GM18868 (cell line): Measurements from ENCODE around the gene SYNE3.

ENCODE experiments used
- ATAC-seq: cut with Tn5 transposase; IDR thresholded peaks from one replicate; pipeline ENCODE4 v1.9.1; 2021; ENCODE audit warnings: mild to moderate bottlenecking, moderate library complexity; ENCODE audit not compliant: unreplicated experiment

The SYNE3 gene, protein sequence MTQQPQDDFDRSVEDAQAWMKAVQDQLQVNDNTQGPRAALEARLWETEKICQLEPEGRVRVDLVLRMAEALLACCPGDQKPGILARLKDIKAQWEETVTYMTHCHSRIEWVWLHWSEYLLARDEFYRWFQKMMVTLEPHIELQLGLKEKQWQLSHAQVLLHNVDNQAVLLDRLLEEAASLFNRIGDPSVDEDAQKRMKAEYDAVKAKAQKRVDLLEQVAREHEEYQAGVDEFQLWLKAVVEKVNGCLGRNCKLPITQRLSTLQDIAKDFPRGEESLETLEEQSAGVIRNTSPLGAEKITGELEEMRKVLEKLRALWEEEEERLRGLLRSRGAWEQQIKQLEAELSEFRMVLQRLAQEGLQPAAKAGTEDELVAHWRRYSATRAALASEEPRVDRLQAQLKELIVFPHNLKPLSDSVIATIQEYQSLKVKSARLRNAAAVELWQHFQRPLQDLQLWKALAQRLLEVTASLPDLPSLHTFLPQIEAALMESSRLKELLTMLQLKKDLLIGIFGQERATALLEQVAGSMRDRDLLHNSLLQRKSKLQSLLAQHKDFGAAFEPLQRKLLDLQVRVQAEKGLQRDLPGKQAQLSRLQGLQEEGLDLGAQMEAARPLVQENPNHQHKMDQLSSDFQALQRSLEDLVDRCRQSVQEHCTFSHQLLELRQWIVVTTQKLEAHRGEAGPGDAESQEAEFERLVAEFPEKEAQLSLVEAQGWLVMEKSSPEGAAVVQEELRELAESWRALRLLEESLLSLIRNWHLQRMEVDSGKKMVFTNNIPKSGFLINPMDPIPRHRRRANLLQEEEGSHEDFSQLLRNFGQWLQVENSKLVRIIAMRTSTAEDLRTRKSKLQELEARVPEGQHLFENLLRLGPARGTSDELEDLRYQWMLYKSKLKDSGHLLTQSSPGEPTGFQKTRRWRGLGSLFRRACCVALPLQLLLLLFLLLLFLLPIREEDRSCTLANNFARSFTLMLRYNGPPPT

DNA sequence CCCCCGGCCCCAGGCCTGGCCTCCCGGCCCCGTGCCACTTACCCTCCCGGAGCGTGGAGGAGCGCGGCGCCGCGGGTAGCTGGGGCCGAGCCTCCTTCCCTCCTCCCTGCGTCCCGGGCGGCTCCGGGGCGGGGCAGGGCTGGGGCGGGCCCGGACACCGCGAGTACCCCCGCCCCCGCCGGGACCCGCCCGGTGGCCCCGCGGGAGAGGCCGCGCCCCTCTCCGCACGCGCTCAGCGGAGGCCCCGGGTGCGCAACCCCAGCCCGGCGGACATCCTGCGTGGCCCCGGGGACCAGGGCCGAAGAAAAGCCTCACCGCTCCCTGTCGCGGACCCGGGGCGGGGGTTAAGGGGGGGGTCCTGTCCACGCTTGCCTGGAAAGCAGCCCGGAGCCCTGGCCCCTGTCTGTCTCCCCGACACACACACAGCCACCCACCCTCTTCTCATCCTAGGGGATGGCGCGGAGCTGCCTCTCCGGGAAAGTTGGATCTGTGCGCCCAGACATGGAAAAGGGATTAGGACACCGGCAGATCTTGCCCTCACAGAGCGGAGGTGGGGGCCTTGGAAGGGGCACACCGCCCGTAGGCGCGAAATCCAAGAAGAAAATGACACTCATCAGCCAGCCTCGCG lies at the start of gene SYNE3:
SYNE3 (minus strand) TSS at position 97 of the 628 bp plus-strand sequence. CDS start 40,829 bp downstream, outside the sequence.
- ATAC-seq, result peak; percentile 43

DNA sequence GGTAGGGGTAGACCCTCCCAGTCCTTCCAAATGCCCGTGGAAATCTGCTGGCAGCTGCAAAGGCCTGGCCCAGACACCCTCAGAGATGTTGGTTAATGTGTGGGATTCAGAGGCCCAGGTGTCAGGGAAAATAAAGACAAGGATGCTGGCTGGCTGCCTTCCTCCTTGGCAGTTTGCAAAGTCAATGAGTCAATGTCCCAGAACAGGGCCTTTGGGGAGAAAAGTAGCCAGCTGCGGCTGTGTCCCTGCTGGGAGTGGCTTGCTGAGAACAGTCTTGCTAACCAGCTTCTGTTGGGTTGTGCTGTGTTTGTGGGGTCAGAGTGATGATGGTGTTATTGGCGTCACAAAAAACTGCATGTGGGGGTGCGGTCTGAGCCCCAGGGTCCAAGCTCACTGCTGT lies 47.6 kb upstream of the SYNE3 start:
- ATAC-seq, result no peak

DNA sequence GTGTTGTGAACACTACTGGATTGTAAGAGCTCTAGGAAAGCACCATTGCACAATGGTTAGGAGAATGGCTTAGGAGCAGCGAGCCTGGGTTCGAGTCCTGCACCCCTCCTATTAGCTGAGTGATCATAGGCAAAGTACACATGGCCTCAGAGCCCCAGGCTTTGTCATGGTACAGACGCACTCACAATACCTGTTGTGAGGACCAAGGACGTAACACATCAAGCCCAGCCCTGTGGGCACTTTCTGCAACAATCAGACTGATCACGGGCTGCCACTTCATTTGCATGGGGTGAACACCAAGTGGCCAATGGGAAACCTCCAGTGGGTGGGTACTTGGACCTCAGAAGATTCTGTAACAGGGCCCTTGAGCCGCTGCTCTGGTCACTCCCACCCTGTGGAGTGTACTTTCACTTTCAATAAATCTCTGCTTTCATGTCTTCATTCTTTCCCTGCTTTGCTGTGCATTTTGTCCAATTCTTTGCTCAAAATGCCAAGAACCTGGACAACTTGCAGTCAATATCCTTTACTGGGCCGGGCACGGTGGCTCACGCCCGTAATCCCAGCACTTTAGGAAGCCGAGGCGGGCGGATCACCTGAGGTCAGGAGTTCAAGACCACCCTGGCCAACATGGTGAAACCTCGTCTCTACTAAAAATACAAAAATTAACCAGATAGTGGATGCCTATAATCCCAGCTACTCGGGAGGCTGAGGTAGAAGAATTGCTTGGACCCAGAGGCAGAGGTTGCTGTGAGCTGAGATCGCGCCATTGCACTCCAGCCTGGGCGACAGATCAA lies 46.6 kb upstream of the SYNE3 start:
- ATAC-seq, result no peak

DNA sequence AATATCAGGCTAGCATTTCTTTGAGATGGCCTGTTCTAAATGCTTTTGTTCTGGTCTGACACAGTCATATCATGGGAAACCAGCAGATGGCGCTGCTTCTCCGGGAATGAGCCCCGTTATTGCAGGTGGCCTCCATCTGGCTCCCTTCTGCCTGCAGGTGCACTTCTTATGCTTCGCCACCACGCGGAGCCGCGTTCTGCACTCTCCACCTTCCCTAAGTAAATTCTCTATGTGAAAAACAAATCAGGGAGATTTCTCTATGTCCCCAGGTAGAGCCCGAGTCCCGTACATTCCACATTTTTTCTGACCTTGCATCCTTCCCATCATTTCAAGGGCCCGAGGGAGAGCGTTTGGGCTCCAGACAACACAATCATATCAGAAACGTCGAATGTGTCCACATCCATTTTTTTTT lies 44.6 kb upstream of the SYNE3 start:
- peak; percentile 94 for ATAC-seq

DNA sequence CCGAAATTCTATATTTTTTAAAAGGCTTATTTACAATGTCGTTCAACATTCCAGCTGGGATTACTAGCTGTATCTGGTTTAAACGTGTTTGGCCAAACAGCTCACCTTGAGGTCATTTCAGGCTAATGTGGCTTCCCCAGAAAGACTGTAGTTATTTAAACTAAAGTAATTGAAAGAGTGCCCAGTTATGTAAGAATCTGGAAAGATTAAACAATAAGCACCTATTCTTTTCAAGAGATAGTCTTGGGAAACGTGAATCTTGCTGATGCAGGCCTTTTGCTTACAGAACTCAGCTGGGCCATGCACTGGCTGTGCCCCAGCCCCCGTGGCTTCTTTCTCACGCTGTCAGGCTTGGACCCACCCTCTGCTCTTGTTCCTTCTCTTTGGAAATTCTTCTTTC lies 42.8 kb upstream of the SYNE3 start:
- no peak for ATAC-seq

DNA sequence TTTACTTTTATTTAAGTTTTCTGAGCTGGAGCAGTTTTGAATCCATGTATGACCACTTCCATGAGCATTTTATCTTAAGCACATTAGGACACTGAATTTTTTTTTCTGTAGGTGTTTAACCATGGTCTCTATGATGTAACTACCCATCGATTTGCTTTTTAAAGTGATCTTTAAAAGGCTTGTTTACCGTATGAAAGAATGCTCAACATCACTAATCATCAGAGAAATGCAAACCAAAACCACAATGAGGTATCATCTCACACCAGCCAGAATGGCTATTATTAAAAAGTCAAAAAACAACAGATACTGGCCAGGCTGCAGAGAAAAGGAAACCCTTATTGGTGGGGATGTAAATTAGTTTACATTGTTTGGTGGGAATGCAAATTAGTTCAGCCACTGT lies 41.4 kb upstream of the SYNE3 start:
- ATAC-seq, result no peak

DNA sequence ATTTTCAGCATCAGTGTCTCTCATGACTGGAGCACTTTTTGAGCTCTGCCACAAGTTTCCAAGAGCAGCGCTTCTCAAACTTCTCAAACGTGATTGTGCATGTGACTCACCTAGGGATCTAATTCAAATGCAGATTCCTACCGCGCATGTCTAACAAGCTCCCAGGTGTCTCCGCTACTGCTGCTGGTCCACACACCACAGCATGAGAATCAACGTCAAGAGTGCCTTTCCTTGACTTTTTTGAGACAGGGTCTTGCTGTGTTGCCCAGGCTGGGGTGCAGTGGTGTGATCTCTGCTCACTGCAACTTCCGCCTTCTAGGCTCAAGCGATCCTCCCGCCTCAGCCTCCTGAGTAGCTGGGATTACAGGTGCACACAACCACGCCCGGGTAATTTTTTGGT lies 40.8 kb upstream of the SYNE3 start:
- ATAC-seq, result no peak

DNA sequence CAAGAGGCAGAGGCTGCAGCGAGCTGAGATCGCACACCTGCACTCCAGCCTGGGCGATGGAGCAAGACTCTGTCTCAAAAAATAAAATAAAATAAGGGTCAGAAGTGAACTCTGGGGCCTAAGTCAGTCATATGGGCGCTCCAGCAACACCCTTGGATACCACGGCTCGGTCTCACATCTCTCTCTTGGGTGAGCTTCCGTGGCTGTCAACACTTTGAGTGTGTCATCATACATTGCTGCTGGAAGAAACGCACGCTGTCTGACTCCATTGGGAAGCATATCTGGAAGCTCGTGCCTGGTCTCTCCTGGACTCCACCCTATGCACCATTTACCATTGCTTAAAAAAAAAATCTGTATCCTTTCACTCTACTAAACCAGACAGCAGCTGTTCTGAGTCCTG lies 38.6 kb upstream of the SYNE3 start:
- no peak for ATAC-seq

DNA sequence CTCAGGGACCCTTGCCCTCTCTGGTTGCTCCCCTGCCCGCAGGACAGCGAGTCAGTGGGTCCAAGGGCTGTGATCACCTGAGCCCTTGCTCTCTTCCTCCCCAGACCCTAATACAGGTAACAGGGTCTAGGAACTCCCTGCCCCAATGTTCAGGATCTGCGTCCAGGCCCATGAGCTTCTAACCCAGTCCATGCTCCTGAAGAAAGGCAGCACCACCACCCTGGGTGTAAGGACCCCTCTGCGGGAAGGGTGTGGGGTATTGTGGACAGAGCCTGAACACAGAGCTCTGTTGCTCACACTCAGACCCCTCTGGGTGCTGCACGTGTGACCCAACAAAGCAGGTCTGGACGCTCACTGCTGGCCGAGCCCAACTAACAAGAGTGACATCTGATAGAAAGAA lies 36.7 kb upstream of the SYNE3 start:
- ATAC-seq, result no peak

DNA sequence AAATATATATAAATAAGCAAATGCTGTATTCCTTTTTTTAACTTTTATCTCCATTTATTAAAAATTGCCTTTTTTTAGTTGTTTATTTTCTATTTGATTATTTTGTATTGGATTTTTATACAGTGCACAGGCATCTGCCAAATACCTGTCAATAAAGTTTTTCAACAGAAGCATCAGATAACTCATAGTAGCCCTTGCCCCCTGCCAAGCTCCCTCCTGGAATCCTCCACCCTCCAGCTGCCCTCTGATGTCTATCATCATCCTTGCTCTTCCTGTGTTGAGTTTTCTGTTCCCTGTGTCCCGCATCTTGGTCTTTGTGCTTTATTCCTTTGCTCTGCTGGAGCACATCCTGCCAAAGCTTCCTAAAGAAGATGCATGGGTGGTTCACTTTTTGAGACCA lies 35.0 kb upstream of the SYNE3 start:
- ATAC-seq, result no peak

DNA sequence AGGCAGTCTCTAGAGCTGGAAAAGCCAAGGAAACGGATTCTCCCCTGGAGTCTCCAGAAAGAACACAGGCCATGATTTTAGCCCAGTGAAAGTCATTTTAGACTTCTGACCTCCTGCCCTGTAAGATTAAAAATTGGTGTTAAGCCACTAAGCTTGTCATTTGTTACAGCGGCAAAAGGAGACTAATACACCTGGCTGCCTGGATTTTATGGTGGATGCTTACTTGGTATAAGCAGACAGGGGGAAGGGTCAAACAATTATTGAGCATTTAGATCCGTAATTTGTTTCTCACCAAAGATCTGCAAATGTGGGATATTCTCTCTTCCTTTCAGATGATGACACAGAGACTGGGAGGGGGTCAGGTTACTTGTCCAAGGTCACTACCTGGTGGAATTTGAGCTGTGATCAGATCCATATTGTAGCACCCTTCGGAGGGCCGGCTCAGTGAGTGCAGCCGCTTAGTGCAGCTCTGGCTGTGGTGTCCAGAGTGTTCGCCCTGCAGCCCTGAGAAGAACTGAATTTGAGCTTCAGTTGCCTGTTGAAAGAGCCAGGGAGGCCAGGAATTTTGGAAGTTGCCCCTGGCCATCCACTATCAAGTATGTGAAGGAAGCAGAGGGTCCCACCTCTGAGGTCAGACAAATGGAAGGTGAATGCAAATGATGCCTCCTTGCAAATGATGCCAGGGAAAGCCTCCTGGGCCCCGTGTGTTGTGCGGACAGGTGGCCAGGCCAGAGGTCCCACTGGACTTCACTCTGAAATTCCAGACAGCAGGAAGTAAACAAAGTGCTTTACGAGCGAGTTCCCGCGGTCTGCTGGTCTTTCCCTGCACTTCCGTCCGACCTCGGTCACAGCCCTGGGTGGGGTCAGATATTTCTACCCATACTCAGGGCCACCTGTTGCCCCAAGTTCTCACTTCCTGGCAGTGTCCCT lies 33.5 kb upstream of the SYNE3 start:
- ATAC-seq, result no peak

DNA sequence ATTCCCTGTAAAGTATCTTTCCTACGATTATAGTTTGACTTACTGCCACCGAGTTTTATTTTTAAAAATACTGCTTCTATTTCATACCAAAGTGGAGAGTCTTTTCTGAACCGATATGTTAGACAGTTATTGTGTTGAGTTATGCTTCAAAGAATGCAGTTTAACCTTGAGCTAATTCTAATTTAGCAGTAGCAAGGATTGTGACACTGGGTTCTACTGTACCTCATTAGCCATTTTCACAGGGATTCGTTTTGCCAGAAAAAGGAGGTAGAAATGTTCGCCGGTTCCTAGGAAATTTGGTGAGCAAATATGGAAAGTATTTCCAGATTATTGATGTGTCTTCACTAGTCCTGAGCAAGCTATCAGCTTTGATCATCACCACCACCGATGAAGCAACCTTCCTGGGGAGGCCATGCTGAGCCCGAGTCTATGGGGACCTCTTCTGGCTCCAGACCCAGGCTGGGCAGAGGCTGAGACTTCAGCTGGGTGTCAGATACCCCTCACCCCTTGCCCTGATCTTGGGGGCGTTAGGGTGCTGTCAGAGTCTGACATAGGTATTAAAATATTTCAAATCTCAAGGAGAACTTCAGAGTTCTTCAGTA lies 32.0 kb upstream of the SYNE3 start:
- no peak for ATAC-seq

DNA sequence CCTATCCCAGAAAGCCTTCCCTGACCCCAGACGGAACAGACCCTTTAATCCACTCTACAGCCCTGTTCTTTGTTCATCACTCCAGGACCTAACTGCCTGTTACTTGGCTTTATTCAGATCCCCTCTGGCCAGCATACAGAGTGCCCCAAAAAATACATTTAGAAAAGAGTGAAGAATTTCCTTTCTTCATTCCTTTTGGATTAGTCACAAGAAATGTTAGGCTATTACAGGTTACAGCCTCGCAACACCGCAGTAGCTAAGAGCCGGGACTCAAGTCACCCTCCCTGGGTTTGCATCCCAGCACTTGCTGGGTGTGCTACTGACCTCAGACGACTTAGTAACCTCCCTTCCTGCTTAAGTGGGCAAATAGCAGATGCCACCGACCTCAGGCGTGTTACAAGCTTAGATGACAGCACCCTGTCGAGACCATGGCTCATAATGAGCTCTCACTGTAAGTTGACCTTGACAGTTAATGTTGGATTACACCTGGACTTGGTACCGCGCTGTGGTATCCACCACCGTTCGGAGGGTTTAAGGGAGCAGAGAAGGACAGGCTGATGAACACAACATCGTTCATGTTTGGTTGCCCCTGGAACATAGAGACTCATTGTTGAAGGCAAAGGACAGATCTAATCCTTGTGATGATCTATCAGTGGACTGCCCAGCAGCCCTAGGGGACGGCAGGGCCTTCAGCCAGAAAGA lies 31.3 kb upstream of the SYNE3 start:
- no peak for ATAC-seq

DNA sequence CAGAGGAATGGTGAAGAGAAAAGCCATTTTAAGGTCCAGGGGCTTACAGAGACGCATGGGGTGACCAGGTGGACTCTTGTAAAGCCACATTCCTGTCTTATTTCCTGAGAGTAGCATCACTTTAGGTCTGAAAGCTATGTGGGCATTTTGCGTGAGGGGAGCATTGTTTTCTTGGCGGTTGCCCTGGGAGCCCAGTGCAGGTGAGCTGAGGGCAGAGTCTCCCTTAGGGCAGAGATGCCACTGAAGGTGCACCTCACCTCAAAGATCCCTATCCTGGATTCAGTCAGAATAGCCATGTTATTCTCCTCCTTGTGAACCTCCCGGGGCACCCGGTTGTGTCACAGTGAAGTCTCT lies 30.8 kb upstream of the SYNE3 start:
- no peak for ATAC-seq

DNA sequence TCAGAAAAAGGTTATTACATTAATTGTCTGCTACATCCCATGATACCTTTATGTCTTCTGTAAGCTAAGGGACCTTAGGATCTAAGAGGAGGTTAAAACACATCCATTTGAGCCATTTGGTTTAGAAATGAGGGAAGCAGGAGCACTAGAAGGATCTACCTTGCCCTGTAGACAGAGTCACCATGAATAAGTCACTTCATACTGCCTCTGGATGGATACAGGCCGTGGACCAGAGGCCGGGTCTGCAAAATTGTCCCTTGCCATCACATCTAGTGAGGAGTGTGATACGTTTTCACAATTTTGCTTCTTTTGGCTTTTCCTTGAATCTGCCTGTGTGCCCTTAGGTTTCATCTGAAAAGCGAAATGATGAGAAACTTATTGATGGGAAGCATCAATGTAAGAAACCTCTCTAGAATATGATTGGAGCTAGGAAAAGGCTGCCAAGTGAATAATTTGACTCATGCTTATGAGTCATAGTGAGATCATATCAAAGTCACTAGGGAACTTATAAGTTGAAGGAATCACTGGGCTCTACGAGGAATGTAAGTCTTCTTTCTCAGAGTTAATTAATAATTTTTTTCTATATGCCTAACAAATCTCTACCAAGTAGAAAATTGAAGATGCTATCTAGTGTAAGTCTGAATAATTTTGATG lies 29.2 kb upstream of the SYNE3 start:
- ATAC-seq, result no peak

DNA sequence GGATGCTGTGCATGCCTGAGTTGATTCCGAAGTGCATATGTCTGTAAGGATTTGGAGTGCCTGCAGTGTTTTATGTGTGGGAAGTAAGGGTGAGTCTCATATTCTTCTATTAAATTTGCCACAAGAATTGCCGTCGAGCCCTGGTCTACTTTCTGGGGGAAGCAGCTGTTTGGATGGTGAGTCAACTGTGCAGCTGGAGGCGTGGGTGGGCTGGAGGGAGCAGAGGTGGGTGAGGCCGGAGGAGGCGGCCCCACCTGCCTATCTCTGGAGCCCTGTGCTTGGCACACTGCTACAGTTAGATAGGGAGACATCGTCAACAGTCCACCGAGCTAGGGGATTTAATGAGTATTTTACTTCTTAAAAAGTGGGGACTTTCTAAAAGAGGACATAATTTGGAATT lies 28.1 kb upstream of the SYNE3 start:
- ATAC-seq, result no peak

DNA sequence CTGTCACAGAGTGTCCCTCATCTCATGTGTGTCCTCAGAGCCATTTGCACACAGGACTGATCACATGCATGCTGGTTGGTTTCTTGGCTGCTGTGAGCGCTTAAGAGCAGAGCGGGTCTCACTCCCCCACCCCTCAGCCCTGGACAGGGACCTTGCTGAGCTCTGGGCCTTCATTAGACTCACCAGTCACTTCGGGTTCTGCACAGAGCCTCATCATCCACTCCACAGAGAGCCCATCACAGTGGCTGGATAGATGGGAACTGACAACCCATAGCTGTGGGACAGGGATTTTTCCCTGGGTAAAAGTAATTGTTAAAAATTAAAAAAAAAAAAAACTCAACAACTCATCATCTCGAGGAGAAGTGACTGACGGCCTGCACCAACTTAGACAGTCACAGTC lies 26.6 kb upstream of the SYNE3 start:
- ATAC-seq, result no peak
